Activated CD4-positive, alpha-beta T cell treated with anti-CD3 and anti-CD28 coated beads, Interleukin-2, amount 10 ng/mL, durations not matched to agents 24 days and 14 days (primary cell): Measurements from ENCODE around the gene FKBP8. TPM values are rescaled to one million over a fixed set of nuclear protein-coding genes. Genes with fewer than 3 reads are reported as not detected.
"Not testable (repeated sequence)": the region's sequence is repeated elsewhere in the genome, so short reads cannot be mapped to it uniquely, and the experiment has no call there.

Source experiments
- DNase-seq: peaks from one replicate; pipeline ENCODE4 v3.0.0; 2022
- H3K27ac Mint-ChIP-seq: one replicate; pipeline ENCODE4 v1.8.0; 2022; ENCODE audit warnings: mild to moderate bottlenecking, mixed read lengths
- H3K27me3 Mint-ChIP-seq: one replicate; pipeline ENCODE4 v1.8.0; 2022; ENCODE audit warnings: mixed read lengths
- H3K36me3 Mint-ChIP-seq: one replicate; pipeline ENCODE4 v1.8.0; 2022; ENCODE audit warnings: low read depth, mild to moderate bottlenecking, mixed read lengths
- H3K4me1 Mint-ChIP-seq: one replicate; pipeline ENCODE4 v1.8.0; 2021; ENCODE audit warnings: mixed read lengths
- H3K4me3 Mint-ChIP-seq: one replicate; pipeline ENCODE4 v1.8.0; 2022; ENCODE audit warnings: mild to moderate bottlenecking, moderate library complexity, mixed read lengths
- H3K9me3 Mint-ChIP-seq: one replicate; pipeline ENCODE4 v1.8.0; 2021; ENCODE audit warnings: mixed read lengths
- intact Hi-C: fragments of 100-400 bp; cut with micrococcal nuclease; formaldehyde crosslinking; loops from one replicate; pipeline ENCODE4 v1.15.1; 2023
- total RNA-seq: library from RNA; stranded (reverse); gene quantifications from 2 replicates; pipeline ENCODE4 v1.2.3, GENCODE V29; 2022

Gene FKBP8
- total RNA-seq, 1 donor from 2014 or later: 170 TPM

- intact Hi-C loops: loop anchor here (1.0 kb wide), 8 partner anchors 21 to 330 kb away; partner anchors contain the start of genes KXD1, MPV17L2 and UBA52
- peaks cover 14% of the 10 kb centered on the region for H3K4me1 Mint-ChIP-seq
- DNase-seq, H3K36me3 Mint-ChIP-seq, H3K27me3 Mint-ChIP-seq, H3K9me3 Mint-ChIP-seq: not testable (repeated sequence)
- H3K4me3 Mint-ChIP-seq: peak overlapping the region; percentile 91
- peak overlapping the region; percentile 88 for H3K27ac Mint-ChIP-seq
Observed at GRCh38 chr19:18522862-18523440, 20.4 kb downstream of the FKBP8 start.

GRCh38 chr19:18522124-18522861, 21.1 kb downstream of the FKBP8 start:
- H3K27ac Mint-ChIP-seq: peak overlapping the region; percentile 88
- peaks cover 14% of the 10 kb centered on the region for H3K4me1 Mint-ChIP-seq
- DNase-seq: peak; percentile 100
- H3K27me3 Mint-ChIP-seq: peaks cover 1% of the 10 kb centered on the region
- peak overlapping the region; percentile 91 for H3K4me3 Mint-ChIP-seq
- H3K9me3 Mint-ChIP-seq: no peaks in the 10 kb centered on the region
- H3K36me3 Mint-ChIP-seq: peaks cover 3% of the 10 kb centered on the region
- intact Hi-C loops: loop anchor here (1.0 kb wide), 8 partner anchors 22 to 329 kb away; partner anchors contain the start of genes KXD1, MPV17L2 and UBA52

GRCh38 chr19:18521692-18522123, 21.7 kb downstream of the FKBP8 start, which contains the start of gene ELL:
Gene ELL, minus strand, starts transcription at chr19:18522070. Its CDS starts 15 bp downstream, at chr19:18522055.
- Mint-ChIP-seq H3K36me3 (peaks cover 3% of the 10 kb centered on the region), H3K27ac (peak within 1 kb of the TSS; percentile 88), H3K4me3 (peak within 1 kb of the TSS; percentile 91), H3K27me3 (peaks cover 1% of the 10 kb centered on the region), H3K4me1 (peaks cover 16% of the 10 kb centered on the region), H3K9me3 (no peaks in the 10 kb centered on the region)
- DNase-seq: no peak
- intact Hi-C loops: loop anchor here (1.0 kb wide), 8 partner anchors 23 to 328 kb away; partner anchors contain the start of genes KXD1, MPV17L2 and UBA52

- Mint-ChIP-seq H3K27me3 (peaks cover 1% of the 10 kb centered on the region), H3K4me1 (peaks cover 16% of the 10 kb centered on the region), H3K9me3 (no peaks in the 10 kb centered on the region), H3K27ac (peak overlapping the region; percentile 86), H3K4me3 (peak overlapping the region; percentile 91), H3K36me3 (peaks cover 3% of the 10 kb centered on the region)
- intact Hi-C loops: no loop called here
- DNase-seq: peak; percentile 76
Observed at GRCh38 chr19:18520848-18521691, 22.3 kb downstream of the FKBP8 start.

GRCh38 chr19:18519962-18520847, 23.2 kb downstream of the FKBP8 start:
- Mint-ChIP-seq H3K4me3 (peak overlapping the region; percentile 91), H3K36me3 (peaks cover 3% of the 10 kb centered on the region), H3K27ac (peak overlapping the region; percentile 86), H3K27me3 (peaks cover 1% of the 10 kb centered on the region), H3K9me3 (no peaks in the 10 kb centered on the region), H3K4me1 (peaks cover 16% of the 10 kb centered on the region)
- intact Hi-C loops: no loop called here
- DNase-seq: peak; percentile 89

GRCh38 chr19:18518639-18519038, 24.7 kb downstream of the FKBP8 start:
- intact Hi-C loops: no loop called here
- Mint-ChIP-seq H3K27ac (no peak overlapping the region), H3K9me3 (no peaks in the 10 kb centered on the region), H3K4me3 (no peak overlapping the region), H3K27me3 (peaks cover 1% of the 10 kb centered on the region), H3K36me3 (peaks cover 3% of the 10 kb centered on the region), H3K4me1 (peaks cover 16% of the 10 kb centered on the region)
- DNase-seq: no peak

- no peak overlapping the region for H3K4me3 Mint-ChIP-seq
- H3K27me3 Mint-ChIP-seq: peaks cover 1% of the 10 kb centered on the region
- H3K36me3 Mint-ChIP-seq: peaks cover 3% of the 10 kb centered on the region
- no peak overlapping the region for H3K27ac Mint-ChIP-seq
- no peaks in the 10 kb centered on the region for H3K9me3 Mint-ChIP-seq
- peaks cover 16% of the 10 kb centered on the region for H3K4me1 Mint-ChIP-seq
- intact Hi-C loops: no loop called here
- DNase-seq: no peak
Observed at GRCh38 chr19:18517606-18518005, 25.8 kb downstream of the FKBP8 start.

GRCh38 chr19:18515959-18516358, 27.4 kb downstream of the FKBP8 start:
- H3K27ac Mint-ChIP-seq: no peak overlapping the region
- intact Hi-C loops: no loop called here

GRCh38 chr19:18514800-18515682, 28.3 kb downstream of the FKBP8 start:
- intact Hi-C loops: no loop called here
- DNase-seq: no peak
- Mint-ChIP-seq H3K4me3 (no peak overlapping the region), H3K4me1 (peaks cover 4% of the 10 kb centered on the region), H3K36me3 (no peaks in the 10 kb centered on the region), H3K27ac (no peak overlapping the region), H3K9me3 (no peaks in the 10 kb centered on the region), H3K27me3 (no peaks in the 10 kb centered on the region)

More at GRCh38 chr19:18515959-18516358, 27.4 kb downstream of the FKBP8 start:
- H3K4me3 Mint-ChIP-seq: no peak overlapping the region
- H3K27me3 Mint-ChIP-seq: no peaks in the 10 kb centered on the region
- peaks cover 1% of the 10 kb centered on the region for H3K36me3 Mint-ChIP-seq
- H3K4me1 Mint-ChIP-seq: peaks cover 11% of the 10 kb centered on the region
- H3K9me3 Mint-ChIP-seq: no peaks in the 10 kb centered on the region
- no peak for DNase-seq

- intact Hi-C loops: no loop called here
- Mint-ChIP-seq H3K4me1 (peaks cover 5% of the 10 kb centered on the region), H3K27ac (no peak overlapping the region), H3K4me3 (no peak overlapping the region), H3K27me3 (no peaks in the 10 kb centered on the region), H3K9me3 (no peaks in the 10 kb centered on the region), H3K36me3 (no peaks in the 10 kb centered on the region)
- no peak for DNase-seq
Observed at GRCh38 chr19:18513868-18514267, 29.5 kb downstream of the FKBP8 start.

GRCh38 chr19:18510216-18510615, 33.2 kb downstream of the FKBP8 start:
- peaks cover 28% of the 10 kb centered on the region for H3K4me1 Mint-ChIP-seq
- H3K36me3 Mint-ChIP-seq: no peaks in the 10 kb centered on the region
- no peaks in the 10 kb centered on the region for H3K27me3 Mint-ChIP-seq
- H3K4me3 Mint-ChIP-seq: no peak overlapping the region
- DNase-seq: no peak
- H3K27ac Mint-ChIP-seq: no peak overlapping the region
- H3K9me3 Mint-ChIP-seq: no peaks in the 10 kb centered on the region
- intact Hi-C loops: no loop called here

- Mint-ChIP-seq H3K4me1 (peaks cover 38% of the 10 kb centered on the region), H3K27me3 (no peaks in the 10 kb centered on the region), H3K36me3 (no peaks in the 10 kb centered on the region), H3K9me3 (no peaks in the 10 kb centered on the region), H3K4me3 (no peak overlapping the region), H3K27ac (no peak overlapping the region)
- no peak for DNase-seq
- intact Hi-C loops: no loop called here
Observed at GRCh38 chr19:18508585-18508984, 34.8 kb downstream of the FKBP8 start.
